ENCODE results near the gene AAK1. TPM values are rescaled to one million over a fixed set of nuclear protein-coding genes. Genes with fewer than 3 reads are reported as not detected.
"Not testable (repeated sequence)": the region's sequence is repeated elsewhere in the genome, so short reads cannot be mapped to it uniquely, and the experiment has no call there.

Gene AAK1
- total and polyA plus RNA-seq, 7 experiments from 2014 or later, result 71.5 to 253 (median 191) TPM

- Histone ChIP-seq H3K4me1 (ENCODE audit: control insufficient read depth in 2 of 2, insufficient read depth in 2 of 2, low read length in 2 of 2) (no peaks in the 10 kb centered on the region), H3K27ac (ENCODE audit: low read depth, low read length) (no peak overlapping the region), H3K4me3 (ENCODE audit: low read length) (no peak overlapping the region), H3K27me3 (ENCODE audit: control insufficient read depth in 2 of 2, insufficient read depth in 2 of 2, low read length in 2 of 2) (no peaks in the 10 kb centered on the region), H3K36me3 (ENCODE audit: control insufficient read depth in 2 of 3, insufficient read depth in 3 of 3, low read length in 3 of 3) (no peaks in the 10 kb centered on the region), H3K9me3 (ENCODE audit: control insufficient read depth in 2 of 3, low read length in 3 of 3) (no peaks in the 10 kb centered on the region)
- no peak for DNase-seq
- Mint-ChIP-seq H3K27ac (no peak overlapping the region), H3K36me3 (peaks cover 0 to 9% (median 4%) of the 10 kb centered on the region in 5 donors), H3K27me3 (peaks cover 0 to 13% (median 0%) of the 10 kb centered on the region in 5 donors), H3K4me1 (peaks cover 0 to 11% (median 6%) of the 10 kb centered on the region in 7 donors), H3K4me3 (no peak overlapping the region), H3K9me3 (peaks cover 0 to 4% (median 0%) of the 10 kb centered on the region in 11 donors)
- ChIA-PET POLR2A (interaction anchor here (1.5 kb wide), 1 partner anchor 10 kb away, joined by 5 read pairs; no protein-coding TSS in a partner anchor), CTCF (no interaction called here)
- intact Hi-C loops (cut with micrococcal nuclease), result no loop called here
- ATAC-seq, result no peak
Observed at GRCh38 chr2:69449906-69450305, 193.6 kb downstream of the AAK1 start.

- H3K27me3 Mint-ChIP-seq; H3K9me3 Mint-ChIP-seq; H3K9me3 ChIP-seq (ENCODE audit: control insufficient read depth in 2 of 3, low read length in 3 of 3); intact Hi-C loops (cut with micrococcal nuclease); H3K36me3 ChIP-seq (ENCODE audit: control insufficient read depth in 2 of 3, insufficient read depth in 3 of 3, low read length in 3 of 3); H3K4me3 ChIP-seq (ENCODE audit: low read length); H3K4me1 ChIP-seq (ENCODE audit: control insufficient read depth in 2 of 2, insufficient read depth in 2 of 2, low read length in 2 of 2); H3K27ac ChIP-seq (ENCODE audit: low read depth, low read length); H3K4me3 Mint-ChIP-seq; H3K27me3 ChIP-seq (ENCODE audit: control insufficient read depth in 2 of 2, insufficient read depth in 2 of 2, low read length in 2 of 2); ATAC-seq; H3K27ac Mint-ChIP-seq; POLR2A ChIA-PET; H3K4me1 Mint-ChIP-seq; DNase-seq; CTCF ChIA-PET: not testable (repeated sequence)
- peaks cover 4 to 22% (median 17%) of the 10 kb centered on the region in 5 donors for H3K36me3 Mint-ChIP-seq
Observed at GRCh38 chr2:69443673-69444072, 199.9 kb downstream of the AAK1 start.

- H3K36me3 Mint-ChIP-seq, result peaks cover 0 to 19% (median 16%) of the 10 kb centered on the region in 5 donors
- H3K4me1 Mint-ChIP-seq, result peaks cover 12 to 45% (median 34%) of the 10 kb centered on the region in 7 donors
- H3K27me3 ChIP-seq (ENCODE audit: control insufficient read depth in 2 of 2, insufficient read depth in 2 of 2, low read length in 2 of 2); H3K27me3 Mint-ChIP-seq; H3K36me3 ChIP-seq (ENCODE audit: control insufficient read depth in 2 of 3, insufficient read depth in 3 of 3, low read length in 3 of 3); CTCF ChIA-PET; ATAC-seq; H3K27ac ChIP-seq (ENCODE audit: low read depth, low read length); H3K9me3 Mint-ChIP-seq; H3K4me3 ChIP-seq (ENCODE audit: low read length); H3K9me3 ChIP-seq (ENCODE audit: control insufficient read depth in 2 of 3, low read length in 3 of 3): not testable (repeated sequence)
- POLR2A ChIA-PET, result interaction anchor here (0.8 kb wide), 1 partner anchor 9 kb away, joined by 3 read pairs; no protein-coding TSS in a partner anchor
- H3K4me3 Mint-ChIP-seq, result peak overlapping the region in 5 of 10 donors; percentile 27 to 94 (median 56)
- peaks cover 18 to 21% of the 10 kb centered on the region in 2 donors for H3K4me1 ChIP-seq (ENCODE audit: control insufficient read depth in 2 of 2, insufficient read depth in 2 of 2, low read length in 2 of 2)
- H3K27ac Mint-ChIP-seq, result peak overlapping the region in 8 of 9 donors; percentile 44 to 100 (median 95)
- intact Hi-C loops (cut with micrococcal nuclease), result loop anchor here (5.0 to 10.0 kb wide), 4 partner anchors 33 to 863 kb away; partner anchors contain the start of genes C2orf42 (in 1 of the 2) and FAM136A (in 1 of the 2)
- peak in 6 of 9 donors; percentile 8 to 33 (median 22) for DNase-seq
Observed at GRCh38 chr2:69439499-69439898, 204.0 kb downstream of the AAK1 start.

- H3K9me3 Mint-ChIP-seq, result peaks cover 0 to 10% (median 0%) of the 10 kb centered on the region in 11 donors
Observed at GRCh38 chr2:69438580-69438979, 205.0 kb downstream of the AAK1 start.

GRCh38 chr2:69437751-69438154 lies 205.8 kb downstream of the AAK1 start:
- Histone ChIP-seq H3K27me3 (ENCODE audit: control insufficient read depth in 2 of 2, insufficient read depth in 2 of 2, low read length in 2 of 2) (no peaks in the 10 kb centered on the region), H3K4me1 (ENCODE audit: control insufficient read depth in 2 of 2, insufficient read depth in 2 of 2, low read length in 2 of 2) (peaks cover 18 to 21% of the 10 kb centered on the region in 2 donors), H3K9me3 (ENCODE audit: control insufficient read depth in 2 of 3, low read length in 3 of 3) (no peaks in the 10 kb centered on the region), H3K4me3 (ENCODE audit: low read length) (peak overlapping the region; percentile 68), H3K36me3 (ENCODE audit: control insufficient read depth in 2 of 3, insufficient read depth in 3 of 3, low read length in 3 of 3) (peaks cover 0 to 4% (median 0%) of the 10 kb centered on the region in 3 experiments), H3K27ac (ENCODE audit: low read depth, low read length) (peak overlapping the region; percentile 98)
- peaks cover 14 to 48% (median 38%) of the 10 kb centered on the region in 7 donors for H3K4me1 Mint-ChIP-seq
- H3K9me3 Mint-ChIP-seq, result peaks cover 0 to 10% (median 0%) of the 10 kb centered on the region in 11 donors
- H3K36me3 Mint-ChIP-seq, result peaks cover 0 to 19% (median 16%) of the 10 kb centered on the region in 5 donors
- H3K27me3 Mint-ChIP-seq, result no peaks in the 10 kb centered on the region
- intact Hi-C loops (cut with micrococcal nuclease), result loop anchor here (1.0 to 10.0 kb wide), 13 partner anchors 35 to 865 kb away; partner anchors contain the start of genes C2orf42 (in 2 of the 2), GFPT1 (in 2 of the 2), TIA1 (in 2 of the 2) and AAK1 (in 1 of the 2)
- DNase-seq (no peak), ATAC-seq (no peak)
- peak overlapping the region; percentile 97 to 100 (median 99) for H3K27ac Mint-ChIP-seq
- peak overlapping the region; percentile 92 to 100 (median 94) for H3K4me3 Mint-ChIP-seq
- POLR2A ChIA-PET, result interaction anchor here (0.5 to 2.8 kb wide), 25 partner anchors 8 to 969 kb away, joined by 3 to 15 read pairs (median 4); partner anchors contain the start of genes AAK1, GFPT1 and SNRPG
- CTCF ChIA-PET, result interaction anchor here (0.9 to 1.0 kb wide), 2 partner anchors 9 to 391 kb away, joined by 3 read pairs; no protein-coding TSS in a partner anchor

More at GRCh38 chr2:69438580-69438979, 205.0 kb downstream of the AAK1 start:
- peaks cover 18 to 21% of the 10 kb centered on the region in 2 donors for H3K4me1 ChIP-seq (ENCODE audit: control insufficient read depth in 2 of 2, insufficient read depth in 2 of 2, low read length in 2 of 2)
- H3K36me3 ChIP-seq (ENCODE audit: control insufficient read depth in 2 of 3, insufficient read depth in 3 of 3, low read length in 3 of 3), result peaks cover 0 to 4% (median 0%) of the 10 kb centered on the region in 3 experiments
- H3K4me3 Mint-ChIP-seq, result peak overlapping the region in 7 of 10 donors; percentile 58 to 100 (median 94)
- H3K27ac Mint-ChIP-seq, result peak overlapping the region; percentile 97 to 100 (median 99)
- no peaks in the 10 kb centered on the region for H3K9me3 ChIP-seq (ENCODE audit: control insufficient read depth in 2 of 3, low read length in 3 of 3)
- ATAC-seq (no peak), DNase-seq (no peak)
- no peak overlapping the region for H3K4me3 ChIP-seq (ENCODE audit: low read length)
- ChIA-PET CTCF (no interaction called here), POLR2A (interaction anchor here (0.7 to 2.5 kb wide), 2 partner anchors 206 to 648 kb away, joined by 4 to 14 read pairs; partner anchors contain the start of gene AAK1)
- intact Hi-C loops (cut with micrococcal nuclease), result loop anchor here (5.0 to 10.0 kb wide), 4 partner anchors 34 to 864 kb away; partner anchors contain the start of genes C2orf42 (in 1 of the 2) and FAM136A (in 1 of the 2)
- H3K27me3 ChIP-seq (ENCODE audit: control insufficient read depth in 2 of 2, insufficient read depth in 2 of 2, low read length in 2 of 2), result no peaks in the 10 kb centered on the region
- peaks cover 14 to 48% (median 38%) of the 10 kb centered on the region in 7 donors for H3K4me1 Mint-ChIP-seq
- H3K36me3 Mint-ChIP-seq, result peaks cover 0 to 19% (median 16%) of the 10 kb centered on the region in 5 donors
- peak overlapping the region; percentile 98 for H3K27ac ChIP-seq (ENCODE audit: low read depth, low read length)
- no peaks in the 10 kb centered on the region for H3K27me3 Mint-ChIP-seq

GRCh38 chr2:69436938-69437750 lies 206.4 kb downstream of the AAK1 start, which contains the start of gene NFU1:
Gene NFU1, minus strand, starts transcription at chr2:69437435. Its CDS starts 13 bp downstream, at chr2:69437422.
- Mint-ChIP-seq H3K4me3 (peak within 1 kb of the TSS; percentile 92 to 100 (median 94)), H3K9me3 (peaks cover 0 to 10% (median 0%) of the 10 kb centered on the region in 11 donors), H3K36me3 (peaks cover 0 to 19% (median 16%) of the 10 kb centered on the region in 5 donors), H3K27me3 (no peaks in the 10 kb centered on the region), H3K27ac (peak within 1 kb of the TSS; percentile 97 to 100 (median 99)), H3K4me1 (peaks cover 14 to 48% (median 40%) of the 10 kb centered on the region in 7 donors)
- Histone ChIP-seq H3K36me3 (ENCODE audit: control insufficient read depth in 2 of 3, insufficient read depth in 3 of 3, low read length in 3 of 3) (peaks cover 0 to 4% (median 0%) of the 10 kb centered on the region in 3 experiments), H3K9me3 (ENCODE audit: control insufficient read depth in 2 of 3, low read length in 3 of 3) (no peaks in the 10 kb centered on the region), H3K27me3 (ENCODE audit: control insufficient read depth in 2 of 2, insufficient read depth in 2 of 2, low read length in 2 of 2) (no peaks in the 10 kb centered on the region), H3K4me1 (ENCODE audit: control insufficient read depth in 2 of 2, insufficient read depth in 2 of 2, low read length in 2 of 2) (peaks cover 18 to 21% of the 10 kb centered on the region in 2 donors), H3K4me3 (ENCODE audit: low read length) (peak within 1 kb of the TSS; percentile 68), H3K27ac (ENCODE audit: low read depth, low read length) (peak within 1 kb of the TSS; percentile 98)
- peak; percentile 91 for ATAC-seq
- intact Hi-C loops (cut with micrococcal nuclease), result loop anchor here (1.0 to 10.0 kb wide), 13 partner anchors 35 to 865 kb away; partner anchors contain the start of genes C2orf42 (in 2 of the 2), GFPT1 (in 2 of the 2), TIA1 (in 2 of the 2) and AAK1 (in 1 of the 2)
- DNase-seq, result peak; percentile 76 to 89 (median 85)
- POLR2A ChIA-PET, result interaction anchor here (0.5 to 2.8 kb wide), 35 partner anchors 8 to 969 kb away, joined by 3 to 15 read pairs (median 3); partner anchors contain the start of genes AAK1, C2orf42, GFPT1 and SNRNP27
- CTCF ChIA-PET, result interaction anchor here (0.6 to 1.0 kb wide), 9 partner anchors 8 to 755 kb away, joined by 3 to 4 read pairs (median 3); no protein-coding TSS in a partner anchor
